Smooth muscle cell (in vitro differentiated cells): ENCODE results near the gene FLYWCH2. TPM values are rescaled to one million over a fixed set of nuclear protein-coding genes. Genes with fewer than 3 reads are reported as not detected.

ENCODE experiments used
- DNase-seq: peaks from one replicate; lab custom pipeline; 2025; ENCODE audit not compliant: unreplicated experiment; lab: John Stamatoyannopoulos, UW
- H2AFZ ChIP-seq: fragments of 200-600 bp; sonication (generic); 2 replicates; pipeline ENCODE4 v1.6.0; 2016; ENCODE audit warnings: antibody characterized with exemption, low read depth, mild to moderate bottlenecking
- H3F3A ChIP-seq: fragments of 200-600 bp; sonication (generic); 2 replicates; pipeline ENCODE4 v1.6.0; 2017; ENCODE audit warnings: antibody characterized with exemption, low read depth
- H3K27ac ChIP-seq: fragments of 200-600 bp; sonication (generic); 2 replicates; pipeline ENCODE4 v1.5.1; 2016; ENCODE audit warnings: low read depth, mild to moderate bottlenecking
- H3K27me3 ChIP-seq: fragments of 200-600 bp; sonication (generic); 2 replicates; pipeline ENCODE4 v1.6.1; 2016; ENCODE audit warnings: low read depth, mild to moderate bottlenecking
- H3K36me3 ChIP-seq: fragments of 200-600 bp; sonication (generic); 2 replicates; pipeline ENCODE4 v1.5.1; 2016; ENCODE audit warnings: low read depth
- H3K4me1 ChIP-seq: fragments of 200-600 bp; sonication (generic); 2 replicates; pipeline ENCODE4 v1.5.1; 2016; ENCODE audit warnings: low read depth
- H3K4me2 ChIP-seq: fragments of 200-600 bp; sonication (generic); 2 replicates; pipeline ENCODE4 v1.6.0; 2016; ENCODE audit warnings: mild to moderate bottlenecking
- H3K4me3 ChIP-seq: fragments of 200-600 bp; sonication (generic); 2 replicates; pipeline ENCODE4 v1.5.1; 2016; ENCODE audit warnings: mild to moderate bottlenecking
- H3K79me2 ChIP-seq: fragments of 200-600 bp; sonication (generic); 2 replicates; pipeline ENCODE4 v1.6.0; 2016; ENCODE audit warnings: low read depth, mild to moderate bottlenecking
- H3K9ac ChIP-seq: fragments of 200-600 bp; sonication (generic); 2 replicates; pipeline ENCODE4 v1.6.0; 2016; ENCODE audit warnings: low read depth
- H3K9me3 ChIP-seq: fragments of 200-600 bp; sonication (generic); replicated peaks from 2 replicates; pipeline ENCODE4 v1.5.1; 2016; ENCODE audit warnings: low read depth
- H4K20me1 ChIP-seq: fragments of 200-600 bp; sonication (generic); 2 replicates; pipeline ENCODE4 v1.6.0; 2016; ENCODE audit warnings: low read depth
- WGBS: methylation state at CpG from one replicate; pipeline ENCODE4 v1.1.7; 2016; ENCODE audit warnings: low lambda C conversion rate; 5-methylcytosine and 5-hydroxymethylcytosine counted together
- polyA plus RNA-seq: library from polyadenylated mRNA; unstranded; fragments of >200 nt; fragmentation: Nextera tagmentation; extraction: Ambion mirVana; gene quantifications from 2 replicates; pipeline ENCODE4 v1.2.1, GENCODE V29; 2016
- total RNA-seq: library from RNA; depleted of rRNA; stranded (reverse); fragments of >200 nt; gene quantifications from 2 replicates; pipeline ENCODE4 v1.2.3, GENCODE V29; 2014
- TF ChIP-seq, protein P1 (sequence below): fragments of 200-600 bp; sonication (generic); IDR thresholded peaks from 2 replicates; pipeline ENCODE4 v1.5.1; 2017; ENCODE audit warnings: borderline replicate concordance, mild to moderate bottlenecking, antibody characterized with exemption; ENCODE audit not compliant: insufficient read depth, poor library complexity, severe bottlenecking

Gene FLYWCH2
- total and polyA plus RNA-seq, 2 experiments from 2014 or later: 31.7 to 52.7 TPM

DNA sequence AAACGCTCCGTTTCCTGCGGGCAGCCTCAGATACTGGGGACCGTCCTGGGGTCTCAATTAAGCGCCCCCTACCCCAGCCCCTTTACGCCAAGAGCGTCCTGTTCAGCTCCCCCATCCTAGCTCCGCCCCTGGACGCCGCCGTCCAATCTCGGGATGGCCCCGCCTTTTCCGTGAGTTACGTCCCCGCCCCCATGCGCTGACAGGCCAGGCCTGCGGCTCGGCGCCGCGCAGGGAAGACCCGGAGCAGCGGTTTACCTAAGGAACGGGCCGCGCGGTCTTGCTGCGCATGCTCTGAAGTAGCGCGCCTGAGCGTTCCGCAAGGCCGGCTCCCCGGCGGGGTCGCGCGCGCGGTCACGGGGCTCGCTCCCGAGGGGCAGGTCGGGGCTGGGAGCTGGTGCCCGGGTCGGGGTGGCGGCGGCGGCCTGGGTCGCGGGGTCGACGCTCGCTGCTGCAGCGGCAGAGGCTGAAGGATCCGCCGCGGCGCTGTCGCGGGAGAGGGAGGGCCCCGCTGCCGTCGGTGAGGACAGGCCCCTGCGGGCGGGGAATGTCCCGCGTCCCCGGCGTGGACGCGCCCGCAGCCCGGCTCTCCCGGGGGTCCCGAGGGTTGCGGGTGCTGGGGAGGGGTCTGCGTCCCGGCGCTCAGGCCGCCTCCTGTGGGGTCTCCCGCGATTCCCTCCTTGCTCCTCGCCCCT, 28.8 kb downstream of the FLYWCH2 start, which contains the start of gene FLYWCH1:
Gene FLYWCH1, plus strand, starts transcription at position 294 of the 692 bp plus-strand sequence. CDS start 17,755 bp downstream, outside the sequence.
- peak within 1 kb of the TSS; percentile 42 for H3K27ac ChIP-seq
- H3K4me1 ChIP-seq: no peaks in the 10 kb centered on the region
- H3F3A ChIP-seq: peaks cover under 1% of the 10 kb centered on the region
- peak; percentile 88 for DNase-seq
- no peaks in the 10 kb centered on the region for H3K36me3 ChIP-seq
- no peaks in the 10 kb centered on the region for H3K27me3 ChIP-seq
- H3K4me3 ChIP-seq: peak within 1 kb of the TSS; percentile 97
- H3K9me3 ChIP-seq: no peaks in the 10 kb centered on the region
- H2AFZ ChIP-seq: peak within 1 kb of the TSS; percentile 99
- WGBS: under 1% methylated on average over 69 of the region's 85 CpGs
- TF ChIP-seq, protein P1, sequence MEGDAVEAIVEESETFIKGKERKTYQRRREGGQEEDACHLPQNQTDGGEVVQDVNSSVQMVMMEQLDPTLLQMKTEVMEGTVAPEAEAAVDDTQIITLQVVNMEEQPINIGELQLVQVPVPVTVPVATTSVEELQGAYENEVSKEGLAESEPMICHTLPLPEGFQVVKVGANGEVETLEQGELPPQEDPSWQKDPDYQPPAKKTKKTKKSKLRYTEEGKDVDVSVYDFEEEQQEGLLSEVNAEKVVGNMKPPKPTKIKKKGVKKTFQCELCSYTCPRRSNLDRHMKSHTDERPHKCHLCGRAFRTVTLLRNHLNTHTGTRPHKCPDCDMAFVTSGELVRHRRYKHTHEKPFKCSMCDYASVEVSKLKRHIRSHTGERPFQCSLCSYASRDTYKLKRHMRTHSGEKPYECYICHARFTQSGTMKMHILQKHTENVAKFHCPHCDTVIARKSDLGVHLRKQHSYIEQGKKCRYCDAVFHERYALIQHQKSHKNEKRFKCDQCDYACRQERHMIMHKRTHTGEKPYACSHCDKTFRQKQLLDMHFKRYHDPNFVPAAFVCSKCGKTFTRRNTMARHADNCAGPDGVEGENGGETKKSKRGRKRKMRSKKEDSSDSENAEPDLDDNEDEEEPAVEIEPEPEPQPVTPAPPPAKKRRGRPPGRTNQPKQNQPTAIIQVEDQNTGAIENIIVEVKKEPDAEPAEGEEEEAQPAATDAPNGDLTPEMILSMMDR: no peak
- peaks cover 13% of the 10 kb centered on the region for H4K20me1 ChIP-seq
- H3K79me2 ChIP-seq: no peaks in the 10 kb centered on the region
- peak within 1 kb of the TSS; percentile 97 for H3K4me2 ChIP-seq
- peak within 1 kb of the TSS; percentile 65 for H3K9ac ChIP-seq

DNA sequence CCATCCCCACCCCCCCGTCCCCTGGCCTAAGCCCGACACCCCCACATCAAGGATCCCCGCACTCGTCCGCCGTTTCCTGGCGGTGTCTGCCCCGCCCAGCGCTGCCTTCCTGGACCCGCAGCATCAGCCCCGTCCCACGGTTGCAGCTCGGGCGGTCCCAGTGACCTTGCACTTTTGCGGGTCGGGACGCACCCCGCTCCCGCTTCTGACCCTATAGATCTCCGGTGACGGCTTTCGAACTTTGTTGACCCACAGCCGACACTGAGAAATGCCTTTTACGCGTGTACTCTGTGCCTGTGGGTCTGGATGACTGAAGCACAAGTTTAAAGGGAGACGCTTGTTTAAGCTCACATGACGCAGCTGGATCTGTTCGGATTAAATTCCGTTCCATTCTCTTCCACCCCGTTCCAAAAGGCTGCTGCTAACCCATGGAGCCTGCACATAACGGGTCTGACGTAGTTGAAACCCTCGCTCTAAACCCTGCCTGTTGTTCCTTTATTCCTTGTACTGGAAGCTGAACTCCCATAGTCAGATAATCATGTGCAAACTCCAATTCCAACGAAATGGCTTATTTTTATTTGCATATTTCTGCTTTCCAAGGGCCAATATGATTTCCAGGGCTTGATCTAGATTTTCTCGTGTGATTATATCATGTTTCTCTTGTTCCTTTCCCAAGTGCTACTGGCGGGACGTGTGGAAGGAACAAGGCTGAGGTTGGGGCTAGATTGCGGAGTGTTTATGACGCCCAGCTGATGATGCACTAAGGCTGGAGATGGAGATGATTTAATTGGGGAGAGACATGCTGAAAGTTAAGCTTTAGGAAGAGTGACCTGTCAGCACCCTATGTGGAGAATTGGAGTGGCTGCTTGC, 29.6 kb downstream of the FLYWCH2 start:
- Histone ChIP-seq H3K36me3 (no peaks in the 10 kb centered on the region), H3K27me3 (no peaks in the 10 kb centered on the region), H3K27ac (peak overlapping the region; percentile 42), H3F3A (no peaks in the 10 kb centered on the region), H3K79me2 (no peaks in the 10 kb centered on the region), H2AFZ (peak overlapping the region; percentile 87), H3K4me3 (peak overlapping the region; percentile 97), H3K4me1 (no peaks in the 10 kb centered on the region), H3K9me3 (no peaks in the 10 kb centered on the region), H4K20me1 (peaks cover 13% of the 10 kb centered on the region), H3K4me2 (peak overlapping the region; percentile 97), H3K9ac (peak overlapping the region; percentile 65)
- WGBS: 5% methylated on average over 39 of the region's 39 CpGs
- peak; percentile 43 for DNase-seq
- TF ChIP-seq, protein P1: no peak

DNA sequence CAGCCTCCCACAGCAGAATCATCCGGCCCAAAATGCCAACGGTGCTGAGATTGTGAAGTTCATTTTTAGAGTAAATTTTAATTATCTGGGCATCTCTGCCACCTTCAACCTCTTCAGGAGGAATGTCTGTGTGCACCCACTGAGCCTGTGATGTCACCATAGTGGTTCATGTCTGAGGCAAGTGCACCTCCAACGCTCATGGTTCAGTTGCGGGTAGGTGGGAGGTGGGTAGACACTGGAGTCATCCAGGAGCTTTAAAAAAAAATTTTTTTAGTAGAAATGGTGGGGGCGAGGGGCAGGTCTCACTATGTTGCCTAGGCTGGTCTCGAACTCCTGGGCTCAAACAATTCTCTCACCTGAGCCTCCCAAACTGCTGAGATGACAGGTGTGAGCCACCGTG, 30.6 kb downstream of the FLYWCH2 start:
- 97% methylated on average over 7 of the region's 7 CpGs for WGBS
- peaks cover 13% of the 10 kb centered on the region for H4K20me1 ChIP-seq
- H3K4me1 ChIP-seq: no peaks in the 10 kb centered on the region
- no peaks in the 10 kb centered on the region for H3K27me3 ChIP-seq
- no peaks in the 10 kb centered on the region for H3K79me2 ChIP-seq
- no peak overlapping the region for H2AFZ ChIP-seq
- no peak overlapping the region for H3K27ac ChIP-seq
- no peak for DNase-seq
- no peaks in the 10 kb centered on the region for H3F3A ChIP-seq
- H3K4me2 ChIP-seq: no peak overlapping the region
- no peaks in the 10 kb centered on the region for H3K9me3 ChIP-seq
- no peak overlapping the region for H3K9ac ChIP-seq
- no peaks in the 10 kb centered on the region for H3K36me3 ChIP-seq
- TF ChIP-seq, protein P1: no peak
- H3K4me3 ChIP-seq: no peak overlapping the region
